NOMO-1 (cell line): ENCODE measurements around the gene ZFYVE19.
A peak's percentile ranks its signal among the peaks of the same experiment; 100 is the strongest.

ENCODE experiments used
- DNase-seq, 2 experiments: peaks; one replicate each; lab custom pipeline; 2025; ENCODE audit not compliant: unreplicated experiment in 2 of 2; lab: John Stamatoyannopoulos, UW

Gene ZFYVE19

GRCh38 chr15:40807028-40807887 is at the start of gene ZFYVE19, which contains the start of gene DNAJC17:
ZFYVE19 (plus strand) TSS chr15:40807089; CDS start chr15:40807590, 501 bp downstream.
DNAJC17 (minus strand) TSS chr15:40807473; CDS start chr15:40807446, 27 bp downstream.
- peak; percentile 98 for DNase-seq

- no peak for DNase-seq
Measured at GRCh38 chr15:40759961-40760360, 46.9 kb upstream of the ZFYVE19 start.

- DNase-seq, result no peak
Measured at GRCh38 chr15:40762919-40763800, 43.7 kb upstream of the ZFYVE19 start.

GRCh38 chr15:40763801-40764628 is 42.9 kb upstream of the ZFYVE19 start, which contains the start of gene GCHFR:
GCHFR (plus strand) TSS chr15:40764068; CDS start chr15:40764181, 113 bp downstream.
- peak; percentile 67 to 71 for DNase-seq

GRCh38 chr15:40764629-40765103 is 42.2 kb upstream of the ZFYVE19 start:
- peak in 1 of 2 experiments; percentile 17 for DNase-seq

GRCh38 chr15:40766194-40766815 is 40.6 kb upstream of the ZFYVE19 start:
- no peak for DNase-seq

- DNase-seq, result no peak
Measured at GRCh38 chr15:40766906-40767837, 39.7 kb upstream of the ZFYVE19 start.

GRCh38 chr15:40767838-40768500 is 38.9 kb upstream of the ZFYVE19 start:
- no peak for DNase-seq

GRCh38 chr15:40768521-40769273 is 38.2 kb upstream of the ZFYVE19 start:
- peak in 1 of 2 experiments; percentile 4 for DNase-seq

- DNase-seq, result peak; percentile 27 to 38
Measured at GRCh38 chr15:40769274-40770146, 37.4 kb upstream of the ZFYVE19 start, which contains the start of gene C15orf62. C15orf62 (plus strand) TSS chr15:40769980; CDS start chr15:40770496, 516 bp downstream.

- no peak for DNase-seq
Measured at GRCh38 chr15:40770147-40770721, 36.7 kb upstream of the ZFYVE19 start.

- DNase-seq, result no peak
Measured at GRCh38 chr15:40771242-40771641, 35.6 kb upstream of the ZFYVE19 start.

- no peak for DNase-seq
Measured at GRCh38 chr15:40772014-40772413, 34.9 kb upstream of the ZFYVE19 start.

- no peak for DNase-seq
Measured at GRCh38 chr15:40773496-40773895, 33.4 kb upstream of the ZFYVE19 start.

GRCh38 chr15:40773902-40774301 is 33.0 kb upstream of the ZFYVE19 start:
- DNase-seq, result no peak

GRCh38 chr15:40775007-40775406 is 31.9 kb upstream of the ZFYVE19 start:
- no peak for DNase-seq
